Liver (tissue), 3 donors: ENCODE data around the gene NUDT13.

Experiments
- ATF3 ChIP-seq: IDR thresholded peaks from 2 replicates; pipeline ENCODE4 v1.6.1; 2016; ENCODE audit warnings: antibody characterized with exemption
- RAD21 ChIP-seq, 2 donors: IDR thresholded peaks; 2 replicates each; pipeline ENCODE4 v1.6.1; 2016; ENCODE audit warnings: antibody characterized with exemption in 2 of 2, mild to moderate bottlenecking in 2 of 2
- RXRA ChIP-seq, 2 donors: IDR thresholded peaks; 2 replicates each; pipeline ENCODE4 v1.6.1; 2017 to 2018; ENCODE audit warnings: antibody characterized with exemption in 2 of 2, mild to moderate bottlenecking in 1 of 2
- TAF1 ChIP-seq: conservative IDR thresholded peaks from 2 replicates; pipeline ENCODE4 v1.6.1; 2016; ENCODE audit warnings: antibody characterized with exemption, mild to moderate bottlenecking
- YY1 ChIP-seq: IDR thresholded peaks from 2 replicates; pipeline ENCODE4 v1.6.1; 2016; ENCODE audit warnings: antibody characterized with exemption, mild to moderate bottlenecking
- TF ChIP-seq, protein P1 (sequence below): fragments of 150-350 bp; IDR thresholded peaks from 2 replicates; pipeline ENCODE4 v1.5.1; 2017; ENCODE audit warnings: improper control_type of control experiment, low read depth, low read length; ENCODE audit not compliant: missing input control
- TF ChIP-seq, protein P2 (sequence below): IDR thresholded peaks from 2 replicates; pipeline ENCODE4 v1.6.1; 2016; ENCODE audit warnings: antibody characterized with exemption
- donor health status: healthy.
- donor health status: healthy.

- no peak for TF ChIP-seq RAD21 (IDR thresholded peaks at IDR 0.05)
- TF ChIP-seq, protein P1, sequence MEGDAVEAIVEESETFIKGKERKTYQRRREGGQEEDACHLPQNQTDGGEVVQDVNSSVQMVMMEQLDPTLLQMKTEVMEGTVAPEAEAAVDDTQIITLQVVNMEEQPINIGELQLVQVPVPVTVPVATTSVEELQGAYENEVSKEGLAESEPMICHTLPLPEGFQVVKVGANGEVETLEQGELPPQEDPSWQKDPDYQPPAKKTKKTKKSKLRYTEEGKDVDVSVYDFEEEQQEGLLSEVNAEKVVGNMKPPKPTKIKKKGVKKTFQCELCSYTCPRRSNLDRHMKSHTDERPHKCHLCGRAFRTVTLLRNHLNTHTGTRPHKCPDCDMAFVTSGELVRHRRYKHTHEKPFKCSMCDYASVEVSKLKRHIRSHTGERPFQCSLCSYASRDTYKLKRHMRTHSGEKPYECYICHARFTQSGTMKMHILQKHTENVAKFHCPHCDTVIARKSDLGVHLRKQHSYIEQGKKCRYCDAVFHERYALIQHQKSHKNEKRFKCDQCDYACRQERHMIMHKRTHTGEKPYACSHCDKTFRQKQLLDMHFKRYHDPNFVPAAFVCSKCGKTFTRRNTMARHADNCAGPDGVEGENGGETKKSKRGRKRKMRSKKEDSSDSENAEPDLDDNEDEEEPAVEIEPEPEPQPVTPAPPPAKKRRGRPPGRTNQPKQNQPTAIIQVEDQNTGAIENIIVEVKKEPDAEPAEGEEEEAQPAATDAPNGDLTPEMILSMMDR = no peak
- TF ChIP-seq, protein P2, sequence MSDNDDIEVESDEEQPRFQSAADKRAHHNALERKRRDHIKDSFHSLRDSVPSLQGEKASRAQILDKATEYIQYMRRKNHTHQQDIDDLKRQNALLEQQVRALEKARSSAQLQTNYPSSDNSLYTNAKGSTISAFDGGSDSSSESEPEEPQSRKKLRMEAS = no peak
- TF ChIP-seq YY1 = no peak
- no peak for TF ChIP-seq RXRA (IDR thresholded peaks at IDR 0.05)
- TF ChIP-seq ATF3 = no peak
- no peak for TF ChIP-seq TAF1
These were observed 29.0 kb downstream of the NUDT13 start for GRCh38 chr10:73139251-73139650.
